Natural killer cell (primary cell): Measurements from ENCODE around the gene TAF3. TPM values are rescaled to one million over a fixed set of nuclear protein-coding genes. Genes with fewer than 3 reads are reported as not detected.
A peak's percentile ranks its signal among the peaks of the same experiment; 100 is the strongest.

Experiments
- ATAC-seq, 3 donors: fragments of 150-1000 bp in 2 of 3; fragments of 200-7000 bp in 1 of 3; cut with Tn5 transposase; 1 replicate in 1 of 3; 2 replicates in 2 of 3; pipeline ENCODE4 v1.10.0; 2021; ENCODE audit warnings: mild to moderate bottlenecking in 2 of 3, moderate library complexity in 2 of 3
- DNase-seq, 2 donors: peaks; one replicate each; pipeline versions ENCODE4 v3.0.0 to v3.0.0-alpha.2; 2013 to 2021; ENCODE audit warnings: mixed read lengths in 1 of 2
- H3K27ac ChIP-seq: one replicate; pipeline ENCODE4 v1.5.1; 2013; ENCODE audit warnings: mild to moderate bottlenecking, low read length
- H3K27me3 ChIP-seq: one replicate; pipeline ENCODE4 v1.6.1; 2013; ENCODE audit warnings: low read length; ENCODE audit not compliant: control insufficient read depth, insufficient read depth
- H3K36me3 ChIP-seq: one replicate; pipeline ENCODE4 v1.6.1; 2013; ENCODE audit warnings: low read length; ENCODE audit not compliant: control insufficient read depth, insufficient read depth
- H3K4me1 ChIP-seq: one replicate; pipeline ENCODE4 v1.6.1; 2013; ENCODE audit warnings: low read length; ENCODE audit not compliant: control insufficient read depth, insufficient read depth
- H3K4me3 ChIP-seq: one replicate; pipeline ENCODE4 v1.5.1; 2013; ENCODE audit warnings: low read length
- H3K9me3 ChIP-seq: one replicate; pipeline ENCODE4 v1.6.1; 2013; ENCODE audit warnings: low read length; ENCODE audit not compliant: control insufficient read depth, insufficient read depth
- H3K27ac Mint-ChIP-seq, 2 donors: one replicate each; pipeline ENCODE4 v1.8.0; 2022; ENCODE audit warnings: mild to moderate bottlenecking in 2 of 2, mixed read lengths in 2 of 2, moderate library complexity in 1 of 2
- H3K27me3 Mint-ChIP-seq, 2 donors: one replicate each; pipeline ENCODE4 v1.8.0; 2022; ENCODE audit warnings: low read depth in 2 of 2, mixed read lengths in 2 of 2
- H3K36me3 Mint-ChIP-seq: one replicate; pipeline ENCODE4 v1.8.0; 2022; ENCODE audit warnings: mixed read lengths
- H3K4me1 Mint-ChIP-seq, 2 donors: one replicate each; pipeline ENCODE4 v1.8.0; 2022; ENCODE audit warnings: mixed read lengths in 2 of 2
- H3K4me3 Mint-ChIP-seq: one replicate; pipeline ENCODE4 v1.8.0; 2022; ENCODE audit warnings: mild to moderate bottlenecking, moderate library complexity, mixed read lengths
- H3K9me3 Mint-ChIP-seq, 2 donors: one replicate each; pipeline ENCODE4 v1.8.0; 2022; ENCODE audit warnings: mixed read lengths in 2 of 2
- CTCF ChIP-seq: fragments of 200-600 bp; IDR thresholded peaks from one replicate; pipeline ENCODE4 v1.8.0; 2022; ENCODE audit warnings: antibody characterized with exemption
- WGBS: methylation state at CpG from one replicate; pipeline ENCODE4 v1.1.7; 2013; ENCODE audit warnings: missing lambda C conversion rate; ENCODE audit not compliant: insufficient coverage; 5-methylcytosine and 5-hydroxymethylcytosine counted together
- intact Hi-C: fragments of 100-400 bp; cut with micrococcal nuclease; formaldehyde crosslinking; loops from one replicate; pipeline ENCODE4 v1.14.2; 2022
- total RNA-seq, 4 donors: library from RNA; stranded (reverse); fragments of 120-200 nt in 1 of 4; gene quantifications; one replicate each; pipeline versions ENCODE4 v1.2.3 to v1.2.4, GENCODE V29; 2013 to 2022

Gene TAF3
- total RNA-seq, 3 donors from 2014 or later (not counting 1 experiment from before 2014, with no cell fraction given), result 14.5 to 17.0 (median 15.6) TPM

- intact Hi-C loops, result loop anchor here (5.0 kb wide), 2 partner anchors 422 to 1157 kb away; no protein-coding TSS in a partner anchor
- H3K27ac Mint-ChIP-seq, result peak overlapping the region in 1 of 2 donors; percentile 35
- no peak for TF ChIP-seq CTCF
- H3K27me3 ChIP-seq, result peaks cover 73% of the 10 kb centered on the region
- H3K4me1 Mint-ChIP-seq, result peaks cover 56 to 81% of the 10 kb centered on the region in 2 donors
- no peaks in the 10 kb centered on the region for H3K9me3 ChIP-seq
- WGBS, result 2% methylated on average over 68 of the region's 68 CpGs
- no peak for ATAC-seq
- peak overlapping the region; percentile 75 for H3K4me3 Mint-ChIP-seq
- H3K27me3 Mint-ChIP-seq, result peaks cover 49 to 67% of the 10 kb centered on the region in 2 donors
- H3K36me3 Mint-ChIP-seq, result no peaks in the 10 kb centered on the region
- peaks cover 88% of the 10 kb centered on the region for H3K4me1 ChIP-seq
- H3K4me3 ChIP-seq, result peak overlapping the region; percentile 17
- no peaks in the 10 kb centered on the region for H3K9me3 Mint-ChIP-seq
- DNase-seq, result peak in 1 of 2 donors; percentile 41
- H3K36me3 ChIP-seq, result no peaks in the 10 kb centered on the region
- H3K27ac ChIP-seq, result no peak overlapping the region
Measured at GRCh38 chr10:8049865-8050555, 231.7 kb downstream of the TAF3 start.

- Mint-ChIP-seq H3K27me3 (peaks cover 44 to 61% of the 10 kb centered on the region in 2 donors), H3K9me3 (no peaks in the 10 kb centered on the region), H3K4me3 (peak overlapping the region; percentile 79), H3K27ac (peak overlapping the region in 1 of 2 donors; percentile 35), H3K36me3 (no peaks in the 10 kb centered on the region), H3K4me1 (peaks cover 50 to 75% of the 10 kb centered on the region in 2 donors)
- WGBS, result 2% methylated on average over 57 of the region's 60 CpGs
- TF ChIP-seq CTCF, result no peak
- no peaks in the 10 kb centered on the region for H3K9me3 ChIP-seq
- peak overlapping the region; percentile 17 for H3K4me3 ChIP-seq
- H3K4me1 ChIP-seq, result peaks cover 82% of the 10 kb centered on the region
- intact Hi-C loops, result loop anchor here (5.0 kb wide), 2 partner anchors 422 to 1157 kb away; no protein-coding TSS in a partner anchor
- no peaks in the 10 kb centered on the region for H3K36me3 ChIP-seq
- H3K27me3 ChIP-seq, result peaks cover 66% of the 10 kb centered on the region
- H3K27ac ChIP-seq, result no peak overlapping the region
- ATAC-seq (no peak), DNase-seq (peak in 1 of 2 donors; percentile 60)
Measured at GRCh38 chr10:8050556-8051108, 232.3 kb downstream of the TAF3 start.

GRCh38 chr10:8051109-8051821, 233.0 kb downstream of the TAF3 start:
- Mint-ChIP-seq H3K36me3 (no peaks in the 10 kb centered on the region), H3K9me3 (no peaks in the 10 kb centered on the region), H3K27ac (no peak overlapping the region), H3K4me1 (peaks cover 44 to 69% of the 10 kb centered on the region in 2 donors), H3K4me3 (peak overlapping the region; percentile 42), H3K27me3 (peaks cover 37 to 54% of the 10 kb centered on the region in 2 donors)
- no peak for TF ChIP-seq CTCF
- Histone ChIP-seq H3K27me3 (peaks cover 60% of the 10 kb centered on the region), H3K36me3 (no peaks in the 10 kb centered on the region), H3K4me3 (no peak overlapping the region), H3K4me1 (peaks cover 76% of the 10 kb centered on the region), H3K27ac (no peak overlapping the region), H3K9me3 (no peaks in the 10 kb centered on the region)
- ATAC-seq, result no peak
- intact Hi-C loops, result loop anchor here (5.0 kb wide), 2 partner anchors 421 to 1156 kb away; no protein-coding TSS in a partner anchor
- WGBS, result 11% methylated on average over 47 of the region's 52 CpGs
- peak in 1 of 2 donors; percentile 50 for DNase-seq
